B cell (primary cell): ENCODE results near the gene SCAND1.

ENCODE experiments used
- CTCF ChIP-seq: fragments of 200-600 bp; IDR thresholded peaks from one replicate; pipeline ENCODE4 v1.8.0; 2022; ENCODE audit warnings: antibody characterized with exemption, mild to moderate bottlenecking
- EZH2 ChIP-seq: IDR thresholded peaks from 2 replicates; pipeline ENCODE4 v1.6.1; 2012; ENCODE audit warnings: borderline replicate concordance, low read depth, mild to moderate bottlenecking, moderate library complexity, low read length; ENCODE audit not compliant: insufficient read depth, poor library complexity, severe bottlenecking

- no peak for TF ChIP-seq CTCF
- TF ChIP-seq EZH2 = no peak
Observed at GRCh38 chr20:36004045-36004444, 49.7 kb upstream of the SCAND1 start.
